Measurements from ENCODE around the gene ASPSCR1.

The ASPSCR1 gene

DNA sequence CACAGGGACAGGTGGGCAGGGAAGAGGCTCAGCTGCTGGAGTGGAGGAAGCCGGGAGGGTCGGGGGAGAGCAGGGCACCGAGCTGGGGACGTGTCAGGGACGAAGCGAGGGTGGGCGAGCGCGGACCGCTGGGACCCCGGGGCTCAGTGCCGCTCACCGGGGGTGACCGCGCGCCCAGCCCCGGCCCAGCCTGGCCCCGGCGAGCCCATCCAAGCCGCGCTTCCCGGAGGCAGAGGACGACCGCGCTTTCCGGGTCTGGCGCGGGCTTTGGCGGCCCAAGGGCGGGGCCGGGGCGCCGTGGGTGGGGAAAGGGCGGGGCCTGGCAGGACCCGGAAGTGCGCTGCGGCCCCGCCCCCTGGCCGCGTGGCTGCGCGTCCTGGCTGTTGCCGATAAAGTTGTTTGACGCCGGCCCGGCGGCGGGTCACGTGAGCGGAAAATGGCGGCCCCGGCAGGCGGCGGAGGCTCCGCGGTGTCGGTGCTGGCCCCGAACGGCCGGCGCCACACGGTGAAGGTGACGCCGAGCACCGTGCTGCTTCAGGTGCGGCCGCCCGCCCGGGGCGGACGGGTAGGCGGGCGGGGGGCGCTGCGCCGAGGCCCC, at the start of gene ASPSCR1:
Gene ASPSCR1, plus strand, starts transcription at position 419 of the 598 bp plus-strand sequence. Its CDS starts 18 bp downstream, at position 437.
- Mint-ChIP-seq H3K27me3 (no peaks in the 10 kb centered on the region), H3K4me3 (peak within 1 kb of the TSS; percentile 95), H3K36me3 (no peaks in the 10 kb centered on the region), H3K9me3 (no peaks in the 10 kb centered on the region), H3K27ac (peak within 1 kb of the TSS; percentile 99), H3K4me1 (peaks cover 33% of the 10 kb centered on the region)

GRCh38 chr17:81927653-81928543, 49.5 kb upstream of the ASPSCR1 start, which contains the start of gene MAFG:
MAFG (minus strand) TSS chr17:81927735; CDS start chr17:81923185, 4,550 bp downstream.
- Mint-ChIP-seq H3K4me3 (peak within 1 kb of the TSS; percentile 91), H3K9me3 (no peaks in the 10 kb centered on the region), H3K4me1 (peaks cover 19% of the 10 kb centered on the region), H3K27me3 (peaks cover 3% of the 10 kb centered on the region), H3K36me3 (no peaks in the 10 kb centered on the region), H3K27ac (peak within 1 kb of the TSS; percentile 87)

DNA sequence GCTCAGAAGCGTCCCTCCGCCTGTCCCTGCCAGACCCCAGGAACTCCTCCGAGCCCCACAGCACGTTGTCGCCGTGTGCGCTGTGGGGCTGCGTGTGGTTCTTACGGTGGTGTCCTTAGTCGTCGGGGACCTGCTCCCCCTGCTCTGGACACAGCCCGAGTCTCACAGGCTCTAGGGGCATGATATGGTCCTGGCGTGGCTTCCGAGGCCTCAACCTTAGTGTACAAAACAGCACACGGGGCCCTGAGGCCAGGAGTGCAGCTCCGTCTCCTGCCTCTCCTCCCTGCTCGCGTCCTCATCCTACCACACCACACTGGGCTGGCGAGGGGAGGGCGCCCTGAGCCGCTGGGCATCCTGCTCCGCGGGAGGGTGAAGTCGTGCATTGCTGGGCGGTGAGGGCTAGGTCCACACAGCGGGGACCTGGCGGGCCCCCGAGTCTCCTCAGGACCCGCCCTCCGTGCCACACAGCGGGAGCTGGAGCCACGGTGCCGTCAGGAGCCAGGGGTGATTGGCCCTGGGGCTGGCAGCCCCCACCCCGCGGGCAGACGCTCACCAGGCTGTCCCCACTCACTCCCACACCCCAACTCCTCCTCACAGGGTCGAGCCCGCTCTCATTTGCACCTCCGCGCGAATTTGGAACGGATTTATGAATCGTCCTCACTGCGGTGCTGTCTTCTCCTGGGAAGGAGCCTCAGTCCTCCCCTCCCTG, 48.7 kb upstream of the ASPSCR1 start:
- no peak overlapping the region for H3K27ac Mint-ChIP-seq
- H3K4me1 Mint-ChIP-seq: peaks cover 19% of the 10 kb centered on the region
- peak overlapping the region; percentile 74 for H3K4me3 Mint-ChIP-seq
- peaks cover 3% of the 10 kb centered on the region for H3K27me3 Mint-ChIP-seq
- H3K36me3 Mint-ChIP-seq: no peaks in the 10 kb centered on the region
- H3K9me3 Mint-ChIP-seq: no peaks in the 10 kb centered on the region

DNA sequence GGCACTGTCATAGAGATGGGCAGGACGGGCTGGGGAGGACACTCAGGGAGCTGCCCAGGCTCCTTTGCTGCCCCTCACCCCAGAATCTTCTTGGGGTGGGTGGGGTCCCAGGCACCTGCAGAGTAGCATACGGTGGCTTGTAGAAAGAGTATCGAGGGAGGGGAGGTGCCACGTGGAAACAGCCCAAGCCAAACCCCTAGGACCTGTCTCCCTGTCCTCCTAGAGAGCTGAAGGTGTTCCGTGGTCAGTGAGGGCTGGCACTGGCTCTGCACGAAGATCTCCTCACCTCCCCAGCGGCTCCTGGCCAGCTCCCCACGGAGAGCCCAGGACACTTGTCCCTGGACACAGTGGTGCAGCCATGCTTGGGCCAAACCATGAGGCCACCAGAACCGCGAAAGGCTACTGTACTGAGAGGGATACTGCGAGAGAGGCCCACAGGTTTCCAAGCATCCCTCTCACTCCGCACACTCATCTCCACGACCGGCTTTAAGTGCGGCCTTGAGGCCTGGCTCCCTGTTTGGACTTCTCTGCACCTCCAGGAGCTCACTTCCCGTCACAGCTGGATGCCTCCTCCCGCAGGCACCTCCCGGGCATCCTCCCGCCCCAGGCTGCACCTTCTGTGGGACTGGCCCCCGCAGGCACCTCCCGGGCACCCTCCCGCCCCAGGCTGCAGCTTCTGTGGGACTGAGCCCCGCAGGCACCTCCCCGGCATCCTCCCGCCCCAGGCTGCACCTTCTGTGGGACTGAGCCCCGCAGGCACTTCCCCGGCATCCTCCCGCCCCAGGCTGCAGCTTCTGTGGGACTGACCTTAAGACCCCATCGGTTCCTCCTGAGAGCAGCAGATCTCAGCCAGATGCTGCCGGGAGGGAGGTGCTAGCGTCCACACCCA, 47.9 kb upstream of the ASPSCR1 start:
- peak overlapping the region; percentile 58 for H3K4me3 Mint-ChIP-seq
- H3K36me3 Mint-ChIP-seq: no peaks in the 10 kb centered on the region
- H3K9me3 Mint-ChIP-seq: no peaks in the 10 kb centered on the region
- H3K27ac Mint-ChIP-seq: no peak overlapping the region
- H3K27me3 Mint-ChIP-seq: peaks cover 3% of the 10 kb centered on the region
- peaks cover 15% of the 10 kb centered on the region for H3K4me1 Mint-ChIP-seq

- Mint-ChIP-seq H3K27ac (no peak overlapping the region), H3K4me3 (peak overlapping the region; percentile 15)
These were observed 47.0 kb upstream of the ASPSCR1 start for GRCh38 chr17:81930142-81931125.

GRCh38 chr17:81931189-81931556, 46.3 kb upstream of the ASPSCR1 start:
- Mint-ChIP-seq H3K27me3 (peaks cover 3% of the 10 kb centered on the region), H3K36me3 (peaks cover 2% of the 10 kb centered on the region), H3K27ac (no peak overlapping the region), H3K4me3 (peak overlapping the region; percentile 15), H3K4me1 (peaks cover 11% of the 10 kb centered on the region), H3K9me3 (no peaks in the 10 kb centered on the region)

More at GRCh38 chr17:81930142-81931125, 47.0 kb upstream of the ASPSCR1 start:
- Mint-ChIP-seq H3K36me3 (peaks cover 2% of the 10 kb centered on the region), H3K9me3 (no peaks in the 10 kb centered on the region), H3K27me3 (peaks cover 3% of the 10 kb centered on the region), H3K4me1 (peaks cover 11% of the 10 kb centered on the region)

DNA sequence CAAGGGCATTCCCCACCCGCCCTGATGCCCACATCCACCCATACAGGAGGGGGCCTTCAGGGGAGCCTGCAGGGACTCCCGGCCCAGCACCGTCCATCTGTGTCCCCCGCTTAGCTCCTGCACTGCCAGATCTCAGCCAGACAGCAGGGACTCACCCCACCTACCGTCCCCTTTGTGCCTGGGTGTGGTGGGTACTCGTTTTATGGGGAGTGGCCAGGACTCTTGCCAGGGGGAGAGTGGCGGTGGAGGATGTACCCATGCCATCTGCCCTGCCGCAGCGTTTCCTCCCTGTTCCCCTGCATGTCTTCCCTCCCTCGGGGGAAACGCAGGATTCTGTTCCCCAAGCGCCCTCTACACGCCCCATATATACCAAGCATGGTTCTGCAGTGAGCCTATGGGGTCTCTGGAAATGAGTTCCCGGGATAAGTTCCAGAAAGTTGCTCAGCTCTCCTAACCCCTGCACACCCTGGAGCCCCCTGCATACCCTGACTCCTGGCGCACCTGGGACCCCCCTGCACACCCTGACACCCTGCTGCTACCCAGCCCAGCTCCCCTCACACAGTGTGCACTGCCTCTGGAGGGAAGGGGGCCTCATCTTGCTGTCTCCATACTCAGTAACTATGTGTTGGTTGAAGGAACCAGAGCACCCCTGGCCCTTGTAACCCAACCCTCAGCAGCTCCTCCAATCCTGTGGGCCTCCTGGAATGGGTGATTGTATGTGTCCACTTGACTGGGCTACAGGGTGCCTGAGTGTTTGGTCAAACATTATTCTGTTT, 45.7 kb upstream of the ASPSCR1 start:
- H3K4me3 Mint-ChIP-seq: no peak overlapping the region
- no peak overlapping the region for H3K27ac Mint-ChIP-seq
- H3K36me3 Mint-ChIP-seq: peaks cover 2% of the 10 kb centered on the region
- peaks cover 3% of the 10 kb centered on the region for H3K27me3 Mint-ChIP-seq
- H3K9me3 Mint-ChIP-seq: no peaks in the 10 kb centered on the region
- peaks cover 6% of the 10 kb centered on the region for H3K4me1 Mint-ChIP-seq

GRCh38 chr17:81932333-81932983, 45.0 kb upstream of the ASPSCR1 start:
- Mint-ChIP-seq H3K9me3 (no peaks in the 10 kb centered on the region), H3K27me3 (peaks cover 3% of the 10 kb centered on the region), H3K4me3 (no peak overlapping the region), H3K4me1 (peaks cover 6% of the 10 kb centered on the region), H3K36me3 (peaks cover 2% of the 10 kb centered on the region), H3K27ac (no peak overlapping the region)

GRCh38 chr17:81933178-81933699, 44.2 kb upstream of the ASPSCR1 start:
- H3K4me3 Mint-ChIP-seq: no peak overlapping the region
- no peaks in the 10 kb centered on the region for H3K9me3 Mint-ChIP-seq
- peaks cover 2% of the 10 kb centered on the region for H3K36me3 Mint-ChIP-seq
- peaks cover 3% of the 10 kb centered on the region for H3K27me3 Mint-ChIP-seq
- no peak overlapping the region for H3K27ac Mint-ChIP-seq
- H3K4me1 Mint-ChIP-seq: peaks cover 12% of the 10 kb centered on the region

GRCh38 chr17:81934098-81934757, 43.2 kb upstream of the ASPSCR1 start:
- peaks cover 2% of the 10 kb centered on the region for H3K36me3 Mint-ChIP-seq
- H3K9me3 Mint-ChIP-seq: no peaks in the 10 kb centered on the region
- peaks cover 3% of the 10 kb centered on the region for H3K27me3 Mint-ChIP-seq
- H3K4me3 Mint-ChIP-seq: peak overlapping the region; percentile 26
- no peak overlapping the region for H3K27ac Mint-ChIP-seq
- H3K4me1 Mint-ChIP-seq: peaks cover 12% of the 10 kb centered on the region

DNA sequence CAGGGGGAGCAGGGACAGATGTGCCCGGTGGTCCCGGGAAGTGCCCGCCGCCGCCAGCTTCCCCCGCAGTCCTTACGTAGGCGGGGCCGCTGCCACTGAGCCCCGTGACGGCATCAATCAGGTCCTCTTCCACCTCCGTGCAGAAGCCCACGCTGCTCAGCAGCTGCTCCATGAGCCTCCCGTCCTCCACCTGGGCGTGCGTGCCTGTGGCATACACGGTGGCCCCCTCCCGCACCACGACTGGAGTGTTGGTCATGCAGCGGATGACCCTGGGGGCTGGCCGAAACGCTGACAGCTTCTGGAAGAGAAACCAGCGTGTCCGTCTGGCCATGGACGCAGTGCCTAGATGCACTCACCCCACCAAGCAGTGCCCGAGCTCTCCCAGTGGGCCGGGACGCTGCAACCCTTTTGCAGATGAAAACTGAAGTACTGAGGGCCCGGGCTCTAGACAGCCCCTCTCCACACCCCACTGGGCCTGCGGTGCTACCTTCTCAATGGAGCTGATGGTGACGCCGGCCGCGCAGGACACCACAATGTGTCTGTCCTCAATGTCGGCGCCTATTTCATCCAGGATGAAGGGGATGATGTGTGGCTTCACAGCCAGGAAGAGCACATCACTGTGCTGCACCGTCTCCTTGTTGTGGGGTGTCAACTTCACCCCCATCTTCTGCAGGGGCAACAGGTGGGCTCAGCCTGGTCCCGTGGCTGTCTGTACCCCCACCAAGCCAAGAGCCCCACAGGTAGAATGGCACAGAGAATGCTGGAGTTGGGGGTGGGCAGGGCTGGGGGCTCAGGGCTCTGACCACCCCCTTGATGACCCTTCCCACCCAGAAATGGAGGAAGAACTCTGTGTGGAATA, 42.4 kb upstream of the ASPSCR1 start:
- peaks cover 3% of the 10 kb centered on the region for H3K27me3 Mint-ChIP-seq
- peaks cover 12% of the 10 kb centered on the region for H3K4me1 Mint-ChIP-seq
- H3K27ac Mint-ChIP-seq: peak overlapping the region; percentile 65

DNA sequence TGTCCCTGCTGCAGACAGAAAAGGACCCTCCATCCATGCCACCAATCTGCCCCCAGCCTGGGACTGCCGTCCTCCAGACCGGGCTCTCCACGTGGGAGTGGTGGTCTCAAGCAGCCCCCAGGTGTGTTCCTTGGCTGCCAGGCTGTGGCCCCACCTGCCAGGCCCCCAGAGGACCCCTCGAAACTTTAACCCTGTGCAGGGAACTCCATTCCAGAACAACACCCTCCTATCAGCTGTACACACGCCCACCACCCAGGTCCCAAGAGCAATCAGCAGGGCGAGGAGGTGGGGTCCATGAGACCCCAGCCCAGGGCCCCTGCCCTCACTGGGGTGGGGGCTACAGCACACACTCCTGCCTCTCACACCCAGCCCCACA, 41.7 kb upstream of the ASPSCR1 start:
- peaks cover 2% of the 10 kb centered on the region for H3K36me3 Mint-ChIP-seq
- no peaks in the 10 kb centered on the region for H3K9me3 Mint-ChIP-seq
- peaks cover 3% of the 10 kb centered on the region for H3K27me3 Mint-ChIP-seq
- peak overlapping the region; percentile 88 for H3K4me3 Mint-ChIP-seq
- peaks cover 12% of the 10 kb centered on the region for H3K4me1 Mint-ChIP-seq
- H3K27ac Mint-ChIP-seq: peak overlapping the region; percentile 46

More for the DNA sequence above, 42.4 kb upstream of the ASPSCR1 start:
- Mint-ChIP-seq H3K9me3 (no peaks in the 10 kb centered on the region), H3K4me3 (peak overlapping the region; percentile 88), H3K36me3 (peaks cover 2% of the 10 kb centered on the region)
